NCI-H187 treated with DMSO at 0.1 percent for 48 hours (cell line): Measurements from ENCODE around the gene SOS1.

Experiments used
- DNase-seq: peaks from one replicate; lab custom pipeline; 2025; lab: John Stamatoyannopoulos, UW

The SOS1 gene

GRCh38 chr2:39024833-39025232, 96.0 kb downstream of the SOS1 start:
- DNase-seq = no peak

GRCh38 chr2:39023649-39024048, 97.2 kb downstream of the SOS1 start:
- no peak for DNase-seq

GRCh38 chr2:39022642-39023235, 98.1 kb downstream of the SOS1 start:
- DNase-seq = no peak

GRCh38 chr2:39020383-39020782, 100.5 kb downstream of the SOS1 start:
- DNase-seq = no peak

GRCh38 chr2:39018638-39019037, 102.2 kb downstream of the SOS1 start:
- no peak for DNase-seq

- DNase-seq = no peak
Observed at GRCh38 chr2:39017334-39017733, 103.5 kb downstream of the SOS1 start.

- no peak for DNase-seq
Observed at GRCh38 chr2:39015424-39015823, 105.4 kb downstream of the SOS1 start.

GRCh38 chr2:39013871-39014270, 107.0 kb downstream of the SOS1 start:
- DNase-seq = no peak

GRCh38 chr2:39008665-39009064, 112.2 kb downstream of the SOS1 start:
- DNase-seq = no peak

- DNase-seq = no peak
Observed at GRCh38 chr2:39007875-39008504, 112.9 kb downstream of the SOS1 start.

- DNase-seq = no peak
Observed at GRCh38 chr2:39000552-39000951, 120.3 kb downstream of the SOS1 start.

GRCh38 chr2:38997781-38998180, 123.1 kb downstream of the SOS1 start:
- no peak for DNase-seq

- DNase-seq = no peak
Observed at GRCh38 chr2:38991899-38992298, 129.0 kb downstream of the SOS1 start.

GRCh38 chr2:38988716-38989115, 132.1 kb downstream of the SOS1 start:
- no peak for DNase-seq

GRCh38 chr2:38982498-38982897, 138.4 kb downstream of the SOS1 start:
- no peak for DNase-seq

- DNase-seq = no peak
Observed at GRCh38 chr2:38981670-38982357, 139.0 kb downstream of the SOS1 start.

GRCh38 chr2:38981003-38981669, 139.7 kb downstream of the SOS1 start:
- DNase-seq = no peak

- no peak for DNase-seq
Observed at GRCh38 chr2:38978908-38979307, 141.9 kb downstream of the SOS1 start.

GRCh38 chr2:38978296-38978903, 142.5 kb downstream of the SOS1 start:
- no peak for DNase-seq

- DNase-seq = no peak
Observed at GRCh38 chr2:38977047-38977446, 143.8 kb downstream of the SOS1 start.

GRCh38 chr2:38975042-38975441, 145.8 kb downstream of the SOS1 start:
- no peak for DNase-seq

GRCh38 chr2:38973266-38973665, 147.6 kb downstream of the SOS1 start:
- DNase-seq = no peak

- DNase-seq = no peak
Observed at GRCh38 chr2:38971377-38971776, 149.5 kb downstream of the SOS1 start.
